DMS79 treated with DMSO at 0.1 percent for 48 hours (cell line): ENCODE data around the gene GSE1.
A peak's percentile ranks its signal among the peaks of the same experiment; 100 is the strongest.

Source experiments
- DNase-seq: peaks from one replicate; lab custom pipeline; 2025; lab: John Stamatoyannopoulos, UW

GSE1 gene

GRCh38 chr16:85660843-85661739 is 48.0 kb downstream of the GSE1 start:
- no peak for DNase-seq

GRCh38 chr16:85661740-85662481 is 48.8 kb downstream of the GSE1 start:
- no peak for DNase-seq

GRCh38 chr16:85662482-85662812 is 49.3 kb downstream of the GSE1 start:
- no peak for DNase-seq

GRCh38 chr16:85662976-85663830 is 50.1 kb downstream of the GSE1 start:
- DNase-seq = no peak

- peak; percentile 63 for DNase-seq
Observed at GRCh38 chr16:85663891-85664321, 50.8 kb downstream of the GSE1 start.

GRCh38 chr16:85664580-85665372 is 51.7 kb downstream of the GSE1 start:
- DNase-seq = no peak

GRCh38 chr16:85665373-85665740 is 52.2 kb downstream of the GSE1 start:
- DNase-seq = no peak

GRCh38 chr16:85665929-85666328 is 52.8 kb downstream of the GSE1 start:
- DNase-seq = no peak

- no peak for DNase-seq
Observed at GRCh38 chr16:85667261-85667660, 54.1 kb downstream of the GSE1 start.

- DNase-seq = no peak
Observed at GRCh38 chr16:85667841-85668413, 54.8 kb downstream of the GSE1 start.

- DNase-seq = no peak
Observed at GRCh38 chr16:85668676-85669424, 55.7 kb downstream of the GSE1 start.

GRCh38 chr16:85670840-85671239 is 57.7 kb downstream of the GSE1 start:
- DNase-seq = no peak

- peak; percentile 54 for DNase-seq
Observed at GRCh38 chr16:85673529-85674417, 60.7 kb downstream of the GSE1 start.

GRCh38 chr16:85674418-85674755 is 61.3 kb downstream of the GSE1 start:
- DNase-seq = no peak

GRCh38 chr16:85674828-85675227 is 61.7 kb downstream of the GSE1 start:
- DNase-seq = no peak

GRCh38 chr16:85675251-85675874 is 62.2 kb downstream of the GSE1 start:
- no peak for DNase-seq

- no peak for DNase-seq
Observed at GRCh38 chr16:85676466-85676865, 63.3 kb downstream of the GSE1 start.

GRCh38 chr16:85677383-85677967 is 64.4 kb downstream of the GSE1 start:
- DNase-seq = no peak

GRCh38 chr16:85678016-85678415 is 64.9 kb downstream of the GSE1 start:
- no peak for DNase-seq
